ENCODE data around the gene NOTUM. TPM values are rescaled to one million over a fixed set of nuclear protein-coding genes. Genes with fewer than 3 reads are reported as not detected.

NOTUM gene
- total and polyA plus RNA-seq, 10 of the 15 experiments (the other 5 are each of a cell fraction or from before 2014, with no cell fraction given): 0.04 to 0.13 TPM; not detected in 8

DNA sequence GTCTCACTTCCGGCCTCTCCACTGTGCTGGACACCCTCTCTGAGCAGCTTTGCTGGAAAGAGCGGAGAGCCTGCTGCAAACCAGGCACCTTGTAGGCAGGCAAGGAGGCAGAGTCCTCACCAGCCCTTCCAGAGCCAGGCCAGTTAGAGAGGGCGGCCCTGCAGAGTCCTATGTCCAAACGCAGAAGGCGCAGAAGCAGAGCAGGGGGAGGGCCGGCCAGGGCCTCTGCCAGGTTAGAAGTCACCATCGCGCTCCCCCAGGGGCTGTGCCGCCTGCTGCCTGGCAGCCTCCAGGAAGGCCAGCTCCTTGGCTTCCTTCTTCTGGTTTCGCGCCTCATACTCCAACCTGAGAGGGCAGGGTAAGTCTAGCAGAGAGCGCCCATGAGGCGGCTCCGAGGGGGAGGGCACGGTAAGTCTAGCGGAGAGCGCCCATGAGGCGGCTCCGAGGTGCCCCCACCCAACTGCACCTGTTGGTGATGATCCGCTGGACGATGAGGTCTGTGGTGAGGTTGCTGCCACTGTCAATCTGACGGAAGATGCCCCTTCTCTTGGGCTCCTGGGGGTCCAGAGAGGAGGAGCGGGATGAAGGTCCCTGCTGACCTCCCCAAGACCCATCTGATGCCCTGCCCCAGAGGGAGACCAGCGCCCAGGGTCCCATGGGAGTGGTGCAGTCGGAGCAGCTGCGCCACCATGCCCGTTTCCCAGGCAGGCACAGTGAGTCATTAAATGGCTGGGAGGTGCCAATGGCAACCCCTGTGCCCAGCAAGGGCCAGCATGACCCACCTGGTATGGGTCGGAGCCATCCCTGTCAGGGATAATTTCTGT is 56.2 kb downstream of the NOTUM start (continued):
- TF ChIP-seq JUND (IDR thresholded peaks at IDR 0.05; ENCODE audit: low read depth, low read length) (no peak), NR2C1 (IDR thresholded peaks at IDR 0.05) (no peak)

DNA sequence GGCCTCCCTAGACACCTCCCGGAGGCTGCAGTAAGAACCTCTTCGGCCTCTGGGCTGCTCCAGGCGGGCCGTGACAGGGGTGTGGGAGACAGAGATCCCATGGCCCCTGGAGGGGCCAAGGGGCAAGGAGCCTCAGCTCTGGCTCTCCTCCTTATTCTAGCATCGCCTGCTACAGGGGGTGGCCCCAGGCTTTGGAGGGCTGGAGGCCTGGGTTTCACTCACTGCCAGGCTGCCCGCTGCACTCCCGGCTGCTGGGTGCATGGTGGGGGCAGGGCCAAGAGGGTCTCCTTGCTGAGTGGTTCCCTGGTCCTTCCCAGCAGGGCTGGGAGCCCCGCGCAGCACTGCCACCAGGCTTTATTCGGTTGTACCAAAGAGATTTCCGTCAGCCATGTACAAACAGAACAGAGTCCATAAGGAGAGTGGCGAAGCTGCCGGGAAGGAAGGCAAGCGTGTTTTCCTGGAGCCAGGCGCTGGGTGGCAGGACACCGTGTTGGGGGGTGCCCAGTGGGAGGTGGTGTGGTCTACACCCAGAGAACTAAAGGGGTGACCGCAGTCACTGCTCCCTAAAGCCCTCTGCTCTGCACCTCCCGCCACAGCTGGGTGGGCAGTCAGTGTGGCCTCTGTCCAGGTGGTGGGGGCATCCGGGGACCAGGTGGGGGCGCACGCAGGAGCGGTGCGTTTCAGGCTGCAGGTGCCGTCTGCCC is 56.9 kb downstream of the NOTUM start:
- TSS peak; percentile 47 for BruUV-seq (replicated peaks)
- TF ChIP-seq NR2F1 (conservative IDR thresholded peaks at IDR 0.05) (no peak), STAT3 (IDR thresholded peaks at IDR 0.05; ENCODE audit: low read depth, low read length) (no peak)
- ChIA-PET CTCF (no interaction called here), SMC1A (ENCODE audit: uncharacterized antibody, unreplicated experiment) (no interaction called here), RAD21 (ENCODE audit: unreplicated experiment) (no interaction called here), POLR2A (no interaction called here)
- Histone ChIP-seq H3K36me3 (ENCODE audit: control insufficient read depth in 2 of 2, insufficient read depth in 2 of 2, low read length in 1 of 2) (peaks cover 3 to 4% of the 10 kb centered on the region in 2 experiments; a peak in 3 of 4 replicates), H3K27ac (ENCODE audit: control insufficient read depth, insufficient read depth) (no peak overlapping the region), H4K20me1 (ENCODE audit: control insufficient read depth, insufficient read depth) (no peaks in the 10 kb centered on the region), H3K79me2 (ENCODE audit: control insufficient read depth, insufficient read depth, low read length) (no peaks in the 10 kb centered on the region), H2AFZ (ENCODE audit: control insufficient read depth, low read depth, low read length) (no peak overlapping the region), H3K4me1 (ENCODE audit: control insufficient read depth, insufficient read depth, low read length) (no peaks in the 10 kb centered on the region), H3K27me3 (replicated peaks in 1 of 2; ENCODE audit: control insufficient read depth in 2 of 2, insufficient read depth in 2 of 2, low read length in 1 of 2) (no peaks in the 10 kb centered on the region; a peak in 1 of 4 replicates), H3K9me3 (replicated peaks; ENCODE audit: control insufficient read depth, insufficient read depth, low read length) (no peaks in the 10 kb centered on the region), H3K4me3 (no peak overlapping the region), H3K4me2 (ENCODE audit: control insufficient read depth, insufficient read depth) (no peak overlapping the region), H3K9ac (ENCODE audit: control insufficient read depth, insufficient read depth, low read length) (no peak overlapping the region)
- in situ Hi-C loops (cut with MboI): no loop called here
- 96% methylated on average over 20 of the region's 24 CpGs for WGBS (ENCODE audit: insufficient coverage, insufficient replicate concordance, low lambda C conversion rate, missing lambda C conversion rate)
- intact Hi-C loops (cut with micrococcal nuclease; ENCODE audit: unreplicated experiment): no loop called here
- DNase-seq (ENCODE audit: low read depth, low spot score) (no peak), ATAC-seq (no peak), FAIRE-seq (no peak)

DNA sequence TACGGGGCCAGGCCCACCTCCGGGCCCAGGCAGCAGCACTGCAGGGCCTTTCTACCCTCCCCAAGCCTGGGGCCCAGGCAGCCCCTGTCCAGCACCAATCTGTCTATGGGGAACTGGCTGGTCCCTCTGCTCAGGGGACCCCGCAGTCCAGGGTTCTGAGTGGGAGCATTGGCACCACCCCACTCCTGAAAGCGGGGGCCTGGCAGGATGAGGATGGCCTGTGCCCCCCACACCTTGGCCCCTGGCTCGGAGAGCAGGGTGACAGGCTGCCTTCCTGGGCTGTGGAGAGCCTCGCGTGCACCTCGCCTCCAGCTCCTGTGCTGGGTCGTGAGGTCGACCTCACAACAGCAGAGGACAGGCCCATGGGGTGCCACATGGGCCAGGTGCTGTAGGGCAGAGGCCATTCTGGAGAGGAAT is 57.6 kb downstream of the NOTUM start:
- intact Hi-C loops (cut with micrococcal nuclease; ENCODE audit: unreplicated experiment) (no loop called here), in situ Hi-C loops (cut with MboI) (no loop called here)
- ATAC-seq (no peak), FAIRE-seq (no peak), DNase-seq (ENCODE audit: low read depth, low spot score) (no peak)
- Histone ChIP-seq H3K9me3 (replicated peaks; ENCODE audit: control insufficient read depth, insufficient read depth, low read length) (no peaks in the 10 kb centered on the region), H3K79me2 (ENCODE audit: control insufficient read depth, insufficient read depth, low read length) (no peaks in the 10 kb centered on the region), H3K36me3 (ENCODE audit: control insufficient read depth in 2 of 2, insufficient read depth in 2 of 2, low read length in 1 of 2) (peaks cover 4% of the 10 kb centered on the region in 2 experiments; a peak in 3 of 4 replicates), H3K27me3 (replicated peaks in 1 of 2; ENCODE audit: control insufficient read depth in 2 of 2, insufficient read depth in 2 of 2, low read length in 1 of 2) (no peaks in the 10 kb centered on the region; a peak in 1 of 4 replicates), H3K4me3 (no peak overlapping the region), H3K4me1 (ENCODE audit: control insufficient read depth, insufficient read depth, low read length) (no peaks in the 10 kb centered on the region), H4K20me1 (ENCODE audit: control insufficient read depth, insufficient read depth) (no peaks in the 10 kb centered on the region), H3K27ac (ENCODE audit: control insufficient read depth, insufficient read depth) (no peak overlapping the region), H2AFZ (ENCODE audit: control insufficient read depth, low read depth, low read length) (no peak overlapping the region), H3K4me2 (ENCODE audit: control insufficient read depth, insufficient read depth) (no peak overlapping the region), H3K9ac (ENCODE audit: control insufficient read depth, insufficient read depth, low read length) (no peak overlapping the region)
- RAD21 ChIA-PET (ENCODE audit: unreplicated experiment): no interaction called here
- SMC1A ChIA-PET (ENCODE audit: uncharacterized antibody, unreplicated experiment): no interaction called here
- 96% methylated on average over 10 of the region's 10 CpGs for WGBS (ENCODE audit: insufficient coverage, insufficient replicate concordance, low lambda C conversion rate, missing lambda C conversion rate)
- POLR2A ChIA-PET: no interaction called here
- no TSS peak for BruUV-seq (replicated peaks)
- CTCF ChIA-PET: no interaction called here
- no peak for TF ChIP-seq STAT3 (IDR thresholded peaks at IDR 0.05; ENCODE audit: low read depth, low read length)
- TF ChIP-seq ZNF217 (IDR thresholded peaks at IDR 0.05): no peak
- TF ChIP-seq, protein P1, sequence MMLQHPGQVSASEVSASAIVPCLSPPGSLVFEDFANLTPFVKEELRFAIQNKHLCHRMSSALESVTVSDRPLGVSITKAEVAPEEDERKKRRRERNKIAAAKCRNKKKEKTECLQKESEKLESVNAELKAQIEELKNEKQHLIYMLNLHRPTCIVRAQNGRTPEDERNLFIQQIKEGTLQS (IDR thresholded peaks at IDR 0.05; ENCODE audit: borderline replicate concordance, extremely low read depth, low read depth, low read length): no peak
- TF ChIP-seq, protein P2, sequence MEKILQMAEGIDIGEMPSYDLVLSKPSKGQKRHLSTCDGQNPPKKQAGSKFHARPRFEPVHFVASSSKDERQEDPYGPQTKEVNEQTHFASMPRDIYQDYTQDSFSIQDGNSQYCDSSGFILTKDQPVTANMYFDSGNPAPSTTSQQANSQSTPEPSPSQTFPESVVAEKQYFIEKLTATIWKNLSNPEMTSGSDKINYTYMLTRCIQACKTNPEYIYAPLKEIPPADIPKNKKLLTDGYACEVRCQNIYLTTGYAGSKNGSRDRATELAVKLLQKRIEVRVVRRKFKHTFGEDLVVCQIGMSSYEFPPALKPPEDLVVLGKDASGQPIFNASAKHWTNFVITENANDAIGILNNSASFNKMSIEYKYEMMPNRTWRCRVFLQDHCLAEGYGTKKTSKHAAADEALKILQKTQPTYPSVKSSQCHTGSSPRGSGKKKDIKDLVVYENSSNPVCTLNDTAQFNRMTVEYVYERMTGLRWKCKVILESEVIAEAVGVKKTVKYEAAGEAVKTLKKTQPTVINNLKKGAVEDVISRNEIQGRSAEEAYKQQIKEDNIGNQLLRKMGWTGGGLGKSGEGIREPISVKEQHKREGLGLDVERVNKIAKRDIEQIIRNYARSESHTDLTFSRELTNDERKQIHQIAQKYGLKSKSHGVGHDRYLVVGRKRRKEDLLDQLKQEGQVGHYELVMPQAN (conservative IDR thresholded peaks at IDR 0.05): no peak
- TF ChIP-seq, protein P3, sequence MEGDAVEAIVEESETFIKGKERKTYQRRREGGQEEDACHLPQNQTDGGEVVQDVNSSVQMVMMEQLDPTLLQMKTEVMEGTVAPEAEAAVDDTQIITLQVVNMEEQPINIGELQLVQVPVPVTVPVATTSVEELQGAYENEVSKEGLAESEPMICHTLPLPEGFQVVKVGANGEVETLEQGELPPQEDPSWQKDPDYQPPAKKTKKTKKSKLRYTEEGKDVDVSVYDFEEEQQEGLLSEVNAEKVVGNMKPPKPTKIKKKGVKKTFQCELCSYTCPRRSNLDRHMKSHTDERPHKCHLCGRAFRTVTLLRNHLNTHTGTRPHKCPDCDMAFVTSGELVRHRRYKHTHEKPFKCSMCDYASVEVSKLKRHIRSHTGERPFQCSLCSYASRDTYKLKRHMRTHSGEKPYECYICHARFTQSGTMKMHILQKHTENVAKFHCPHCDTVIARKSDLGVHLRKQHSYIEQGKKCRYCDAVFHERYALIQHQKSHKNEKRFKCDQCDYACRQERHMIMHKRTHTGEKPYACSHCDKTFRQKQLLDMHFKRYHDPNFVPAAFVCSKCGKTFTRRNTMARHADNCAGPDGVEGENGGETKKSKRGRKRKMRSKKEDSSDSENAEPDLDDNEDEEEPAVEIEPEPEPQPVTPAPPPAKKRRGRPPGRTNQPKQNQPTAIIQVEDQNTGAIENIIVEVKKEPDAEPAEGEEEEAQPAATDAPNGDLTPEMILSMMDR (IDR thresholded peaks at IDR 0.05 in 2 of 3, conservative IDR thresholded peaks at IDR 0.05 in 1 of 3; ENCODE audit: control insufficient read depth in 2 of 3, extremely low read depth in 1 of 3, insufficient read depth in 1 of 3, low read depth in 3 of 3, low read length in 3 of 3): no peak
- no peak for TF ChIP-seq HCFC1 (IDR thresholded peaks at IDR 0.05; ENCODE audit: low read length)
